Measurements from ENCODE around the gene SLC10A2. TPM values are rescaled to one million over a fixed set of nuclear protein-coding genes. Genes with fewer than 3 reads are reported as not detected.

The SLC10A2 gene
- total RNA-seq, 1 donor from 2014 or later = not detected

- Histone ChIP-seq H3K4me1 (ENCODE audit: control insufficient read depth in 3 of 3, insufficient read depth in 3 of 3, low read length in 3 of 3) (no peaks in the 10 kb centered on the region), H3K36me3 (ENCODE audit: control insufficient read depth in 3 of 3, insufficient read depth in 3 of 3, low read length in 3 of 3) (no peaks in the 10 kb centered on the region), H3K27me3 (ENCODE audit: control insufficient read depth in 3 of 3, insufficient read depth in 3 of 3, low read length in 3 of 3) (no peaks in the 10 kb centered on the region), H3K9ac (ENCODE audit: low read depth in 1 of 3, low read length in 3 of 3) (no peak overlapping the region), H3K4me3 (ENCODE audit: low read length in 3 of 3) (no peak overlapping the region), H3K27ac (ENCODE audit: low read depth, low read length) (no peak overlapping the region), H3K9me3 (ENCODE audit: control insufficient read depth in 3 of 3, low read length in 3 of 3) (peaks cover 0 to 3% (median 0%) of the 10 kb centered on the region in 3 donors)
Observed at GRCh38 chr13:103029798-103030197, 36.4 kb downstream of the SLC10A2 start.

GRCh38 chr13:103022336-103022735 is 43.9 kb downstream of the SLC10A2 start:
- Histone ChIP-seq H3K9me3 (ENCODE audit: control insufficient read depth in 3 of 3, low read length in 3 of 3) (peaks cover 0 to under 1% (median 0%) of the 10 kb centered on the region in 3 donors), H3K27ac (ENCODE audit: low read depth, low read length) (no peak overlapping the region), H3K27me3 (ENCODE audit: control insufficient read depth in 3 of 3, insufficient read depth in 3 of 3, low read length in 3 of 3) (no peaks in the 10 kb centered on the region), H3K4me1 (ENCODE audit: control insufficient read depth in 3 of 3, insufficient read depth in 3 of 3, low read length in 3 of 3) (peaks cover 0 to 4% (median 0%) of the 10 kb centered on the region in 3 donors), H3K36me3 (ENCODE audit: control insufficient read depth in 3 of 3, insufficient read depth in 3 of 3, low read length in 3 of 3) (no peaks in the 10 kb centered on the region), H3K9ac (ENCODE audit: low read depth in 1 of 3, low read length in 3 of 3) (no peak overlapping the region), H3K4me3 (ENCODE audit: low read length in 3 of 3) (no peak overlapping the region)

GRCh38 chr13:103018556-103018955 is 47.7 kb downstream of the SLC10A2 start:
- H3K27ac ChIP-seq (ENCODE audit: low read depth, low read length) = no peak overlapping the region
- H3K4me1 ChIP-seq (ENCODE audit: control insufficient read depth in 3 of 3, insufficient read depth in 3 of 3, low read length in 3 of 3) = peaks cover 0 to 4% (median 0%) of the 10 kb centered on the region in 3 donors
- H3K4me3 ChIP-seq (ENCODE audit: low read length in 3 of 3) = no peak overlapping the region
- H3K27me3 ChIP-seq (ENCODE audit: control insufficient read depth in 3 of 3, insufficient read depth in 3 of 3, low read length in 3 of 3) = no peaks in the 10 kb centered on the region
- no peaks in the 10 kb centered on the region for H3K36me3 ChIP-seq (ENCODE audit: control insufficient read depth in 3 of 3, insufficient read depth in 3 of 3, low read length in 3 of 3)
- no peak overlapping the region for H3K9ac ChIP-seq (ENCODE audit: low read depth in 1 of 3, low read length in 3 of 3)
- H3K9me3 ChIP-seq (ENCODE audit: control insufficient read depth in 3 of 3, low read length in 3 of 3) = no peaks in the 10 kb centered on the region

GRCh38 chr13:103012646-103013045 is 53.6 kb downstream of the SLC10A2 start:
- no peak overlapping the region for H3K9ac ChIP-seq (ENCODE audit: low read depth in 1 of 3, low read length in 3 of 3)
- no peak overlapping the region for H3K27ac ChIP-seq (ENCODE audit: low read depth, low read length)
- no peak overlapping the region for H3K4me3 ChIP-seq (ENCODE audit: low read length in 3 of 3)
- no peaks in the 10 kb centered on the region for H3K27me3 ChIP-seq (ENCODE audit: control insufficient read depth in 3 of 3, insufficient read depth in 3 of 3, low read length in 3 of 3)
- H3K9me3 ChIP-seq (ENCODE audit: control insufficient read depth in 3 of 3, low read length in 3 of 3) = no peaks in the 10 kb centered on the region
- H3K4me1 ChIP-seq (ENCODE audit: control insufficient read depth in 3 of 3, insufficient read depth in 3 of 3, low read length in 3 of 3) = peaks cover 0 to 2% (median 0%) of the 10 kb centered on the region in 3 donors
- no peaks in the 10 kb centered on the region for H3K36me3 ChIP-seq (ENCODE audit: control insufficient read depth in 3 of 3, insufficient read depth in 3 of 3, low read length in 3 of 3)

- H3K9ac ChIP-seq (ENCODE audit: low read depth in 1 of 3, low read length in 3 of 3) = no peak overlapping the region
- H3K36me3 ChIP-seq (ENCODE audit: control insufficient read depth in 3 of 3, insufficient read depth in 3 of 3, low read length in 3 of 3) = no peaks in the 10 kb centered on the region
- no peaks in the 10 kb centered on the region for H3K4me1 ChIP-seq (ENCODE audit: control insufficient read depth in 3 of 3, insufficient read depth in 3 of 3, low read length in 3 of 3)
- H3K27ac ChIP-seq (ENCODE audit: low read depth, low read length) = no peak overlapping the region
- H3K9me3 ChIP-seq (ENCODE audit: control insufficient read depth in 3 of 3, low read length in 3 of 3) = no peaks in the 10 kb centered on the region
- no peak overlapping the region for H3K4me3 ChIP-seq (ENCODE audit: low read length in 3 of 3)
- H3K27me3 ChIP-seq (ENCODE audit: control insufficient read depth in 3 of 3, insufficient read depth in 3 of 3, low read length in 3 of 3) = no peaks in the 10 kb centered on the region
Observed at GRCh38 chr13:103009051-103009840, 57.0 kb downstream of the SLC10A2 start.

- no peak overlapping the region for H3K9ac ChIP-seq (ENCODE audit: low read depth in 1 of 3, low read length in 3 of 3)
- H3K4me3 ChIP-seq (ENCODE audit: low read length in 3 of 3) = no peak overlapping the region
- no peaks in the 10 kb centered on the region for H3K36me3 ChIP-seq (ENCODE audit: control insufficient read depth in 3 of 3, insufficient read depth in 3 of 3, low read length in 3 of 3)
- no peaks in the 10 kb centered on the region for H3K4me1 ChIP-seq (ENCODE audit: control insufficient read depth in 3 of 3, insufficient read depth in 3 of 3, low read length in 3 of 3)
- no peaks in the 10 kb centered on the region for H3K27me3 ChIP-seq (ENCODE audit: control insufficient read depth in 3 of 3, insufficient read depth in 3 of 3, low read length in 3 of 3)
- no peaks in the 10 kb centered on the region for H3K9me3 ChIP-seq (ENCODE audit: control insufficient read depth in 3 of 3, low read length in 3 of 3)
- no peak overlapping the region for H3K27ac ChIP-seq (ENCODE audit: low read depth, low read length)
Observed at GRCh38 chr13:103007427-103007762, 58.8 kb downstream of the SLC10A2 start.

- H3K9me3 ChIP-seq (ENCODE audit: control insufficient read depth in 3 of 3, low read length in 3 of 3) = no peaks in the 10 kb centered on the region
- no peaks in the 10 kb centered on the region for H3K36me3 ChIP-seq (ENCODE audit: control insufficient read depth in 3 of 3, insufficient read depth in 3 of 3, low read length in 3 of 3)
- no peaks in the 10 kb centered on the region for H3K4me1 ChIP-seq (ENCODE audit: control insufficient read depth in 3 of 3, insufficient read depth in 3 of 3, low read length in 3 of 3)
- H3K27me3 ChIP-seq (ENCODE audit: control insufficient read depth in 3 of 3, insufficient read depth in 3 of 3, low read length in 3 of 3) = no peaks in the 10 kb centered on the region
- H3K9ac ChIP-seq (ENCODE audit: low read depth in 1 of 3, low read length in 3 of 3) = no peak overlapping the region
- H3K4me3 ChIP-seq (ENCODE audit: low read length in 3 of 3) = no peak overlapping the region
- no peak overlapping the region for H3K27ac ChIP-seq (ENCODE audit: low read depth, low read length)
Observed at GRCh38 chr13:103006641-103007426, 59.4 kb downstream of the SLC10A2 start.

- no peaks in the 10 kb centered on the region for H3K4me1 ChIP-seq (ENCODE audit: control insufficient read depth in 3 of 3, insufficient read depth in 3 of 3, low read length in 3 of 3)
- H3K4me3 ChIP-seq (ENCODE audit: low read length in 3 of 3) = no peak overlapping the region
- H3K27ac ChIP-seq (ENCODE audit: low read depth, low read length) = no peak overlapping the region
Observed at GRCh38 chr13:103004661-103005345, 61.4 kb downstream of the SLC10A2 start.

GRCh38 chr13:103003631-103004030 is 62.6 kb downstream of the SLC10A2 start:
- no peaks in the 10 kb centered on the region for H3K27me3 ChIP-seq (ENCODE audit: control insufficient read depth in 3 of 3, insufficient read depth in 3 of 3, low read length in 3 of 3)
- no peaks in the 10 kb centered on the region for H3K4me1 ChIP-seq (ENCODE audit: control insufficient read depth in 3 of 3, insufficient read depth in 3 of 3, low read length in 3 of 3)

More at GRCh38 chr13:103004661-103005345, 61.4 kb downstream of the SLC10A2 start:
- Histone ChIP-seq H3K27me3 (ENCODE audit: control insufficient read depth in 3 of 3, insufficient read depth in 3 of 3, low read length in 3 of 3) (no peaks in the 10 kb centered on the region), H3K9me3 (ENCODE audit: control insufficient read depth in 3 of 3, low read length in 3 of 3) (no peaks in the 10 kb centered on the region), H3K9ac (ENCODE audit: low read depth in 1 of 3, low read length in 3 of 3) (no peak overlapping the region), H3K36me3 (ENCODE audit: control insufficient read depth in 3 of 3, insufficient read depth in 3 of 3, low read length in 3 of 3) (no peaks in the 10 kb centered on the region)

GRCh38 chr13:103002279-103002678 is 63.9 kb downstream of the SLC10A2 start:
- Histone ChIP-seq H3K4me3 (ENCODE audit: low read length in 3 of 3) (no peak overlapping the region), H3K27ac (ENCODE audit: low read depth, low read length) (no peak overlapping the region), H3K9ac (ENCODE audit: low read depth in 1 of 3, low read length in 3 of 3) (no peak overlapping the region), H3K36me3 (ENCODE audit: control insufficient read depth in 3 of 3, insufficient read depth in 3 of 3, low read length in 3 of 3) (no peaks in the 10 kb centered on the region), H3K27me3 (ENCODE audit: control insufficient read depth in 3 of 3, insufficient read depth in 3 of 3, low read length in 3 of 3) (no peaks in the 10 kb centered on the region), H3K4me1 (ENCODE audit: control insufficient read depth in 3 of 3, insufficient read depth in 3 of 3, low read length in 3 of 3) (no peaks in the 10 kb centered on the region), H3K9me3 (ENCODE audit: control insufficient read depth in 3 of 3, low read length in 3 of 3) (no peaks in the 10 kb centered on the region)

More at GRCh38 chr13:103003631-103004030, 62.6 kb downstream of the SLC10A2 start:
- H3K9me3 ChIP-seq (ENCODE audit: control insufficient read depth in 3 of 3, low read length in 3 of 3) = no peaks in the 10 kb centered on the region
- no peak overlapping the region for H3K4me3 ChIP-seq (ENCODE audit: low read length in 3 of 3)
- H3K27ac ChIP-seq (ENCODE audit: low read depth, low read length) = no peak overlapping the region
- H3K9ac ChIP-seq (ENCODE audit: low read depth in 1 of 3, low read length in 3 of 3) = no peak overlapping the region
- no peaks in the 10 kb centered on the region for H3K36me3 ChIP-seq (ENCODE audit: control insufficient read depth in 3 of 3, insufficient read depth in 3 of 3, low read length in 3 of 3)

Data from skeletal muscle tissue (tissue), 4 donors.